MG63 (cell line): ENCODE measurements around the gene NCAPG2. TPM values are rescaled to one million over a fixed set of nuclear protein-coding genes. Genes with fewer than 3 reads are reported as not detected.
"Not testable (repeated sequence)": the region's sequence is repeated elsewhere in the genome, so short reads cannot be mapped to it uniquely, and the experiment has no call there.

Experiments used
- DNase-seq: peaks from one replicate; pipeline ENCODE4 v3.0.0-alpha.2; 2020
- H3K27me3 ChIP-seq: fragments of 250-450 bp; sonication (Bioruptor Pico); 2 replicates; pipeline ENCODE4 v1.5.1; 2020; ENCODE audit warnings: mild to moderate bottlenecking, moderate library complexity
- H3K36me3 ChIP-seq: fragments of 250-450 bp; sonication (Bioruptor Pico); 2 replicates; pipeline ENCODE4 v1.5.1; 2020; ENCODE audit warnings: mild to moderate bottlenecking, moderate library complexity
- H3K4me3 ChIP-seq: fragments of 250-450 bp; sonication (Bioruptor Pico); 2 replicates; pipeline ENCODE4 v1.5.1; 2020; ENCODE audit warnings: mild to moderate bottlenecking, moderate library complexity
- H3K9me3 ChIP-seq: fragments of 250-450 bp; sonication (Bioruptor Pico); 2 replicates; pipeline ENCODE4 v1.5.1; 2020; ENCODE audit warnings: mild to moderate bottlenecking, moderate library complexity
- total RNA-seq: library from RNA; depleted of rRNA; stranded (reverse); fragments of >200 nt; shearing (Covaris generic); gene quantifications from 2 replicates; pipeline ENCODE4 v1.2.3, GENCODE V29; 2014; ENCODE audit warnings: low replicate concordance

Gene NCAPG2
- total RNA-seq, 1 experiment from 2014 or later = 13.8 TPM

- Histone ChIP-seq H3K36me3 (no peaks in the 10 kb centered on the region), H3K9me3 (no peaks in the 10 kb centered on the region), H3K4me3 (no peak overlapping the region), H3K27me3 (no peaks in the 10 kb centered on the region)
- DNase-seq = no peak
Measured at GRCh38 chr7:158726277-158726807, 21.7 kb upstream of the NCAPG2 start.

- DNase-seq = no peak
- Histone ChIP-seq H3K27me3 (no peaks in the 10 kb centered on the region), H3K9me3 (no peaks in the 10 kb centered on the region), H3K4me3 (no peak overlapping the region), H3K36me3 (no peaks in the 10 kb centered on the region)
Measured at GRCh38 chr7:158725506-158725800, 20.8 kb upstream of the NCAPG2 start.

GRCh38 chr7:158724658-158725505, 20.3 kb upstream of the NCAPG2 start:
- no peak for DNase-seq

GRCh38 chr7:158723714-158724385, 19.2 kb upstream of the NCAPG2 start:
- DNase-seq = no peak
- H3K27me3 ChIP-seq = no peaks in the 10 kb centered on the region
- no peak overlapping the region for H3K4me3 ChIP-seq
- no peaks in the 10 kb centered on the region for H3K9me3 ChIP-seq
- no peaks in the 10 kb centered on the region for H3K36me3 ChIP-seq

More at GRCh38 chr7:158724658-158725505, 20.3 kb upstream of the NCAPG2 start:
- no peaks in the 10 kb centered on the region for H3K36me3 ChIP-seq
- no peak overlapping the region for H3K4me3 ChIP-seq
- H3K27me3 ChIP-seq = no peaks in the 10 kb centered on the region
- H3K9me3 ChIP-seq = no peaks in the 10 kb centered on the region

- Histone ChIP-seq H3K27me3 (no peaks in the 10 kb centered on the region), H3K9me3 (no peaks in the 10 kb centered on the region), H3K4me3 (no peak overlapping the region), H3K36me3 (no peaks in the 10 kb centered on the region)
- DNase-seq = no peak
Measured at GRCh38 chr7:158723266-158723665, 18.7 kb upstream of the NCAPG2 start.

GRCh38 chr7:158722574-158723237, 18.1 kb upstream of the NCAPG2 start:
- H3K36me3 ChIP-seq = no peaks in the 10 kb centered on the region
- no peak for DNase-seq
- H3K9me3 ChIP-seq = no peaks in the 10 kb centered on the region
- no peaks in the 10 kb centered on the region for H3K27me3 ChIP-seq
- no peak overlapping the region for H3K4me3 ChIP-seq

- H3K4me3 ChIP-seq = no peak overlapping the region
- no peaks in the 10 kb centered on the region for H3K36me3 ChIP-seq
- no peak for DNase-seq
- no peaks in the 10 kb centered on the region for H3K9me3 ChIP-seq
- no peaks in the 10 kb centered on the region for H3K27me3 ChIP-seq
Measured at GRCh38 chr7:158720112-158720511, 15.5 kb upstream of the NCAPG2 start.

- no peak for DNase-seq
- no peaks in the 10 kb centered on the region for H3K9me3 ChIP-seq
- H3K4me3 ChIP-seq = no peak overlapping the region
- no peaks in the 10 kb centered on the region for H3K36me3 ChIP-seq
- no peaks in the 10 kb centered on the region for H3K27me3 ChIP-seq
Measured at GRCh38 chr7:158716802-158717201, 12.2 kb upstream of the NCAPG2 start.

GRCh38 chr7:158710651-158711102, 6.1 kb upstream of the NCAPG2 start:
- no peaks in the 10 kb centered on the region for H3K36me3 ChIP-seq
- H3K4me3 ChIP-seq = no peak overlapping the region
- peak; percentile 14 for DNase-seq

GRCh38 chr7:158707610-158708009, 3.0 kb upstream of the NCAPG2 start:
- no peaks in the 10 kb centered on the region for H3K9me3 ChIP-seq
- no peaks in the 10 kb centered on the region for H3K27me3 ChIP-seq
- no peaks in the 10 kb centered on the region for H3K36me3 ChIP-seq
- no peak overlapping the region for H3K4me3 ChIP-seq
- DNase-seq = no peak

More at GRCh38 chr7:158710651-158711102, 6.1 kb upstream of the NCAPG2 start:
- Histone ChIP-seq H3K27me3 (no peaks in the 10 kb centered on the region), H3K9me3 (no peaks in the 10 kb centered on the region)

GRCh38 chr7:158706710-158707590, 2.3 kb upstream of the NCAPG2 start:
- Histone ChIP-seq H3K36me3 (peaks cover 2% of the 10 kb centered on the region; the same call in 1 of the 2 replicates), H3K9me3 (no peaks in the 10 kb centered on the region), H3K27me3 (no peaks in the 10 kb centered on the region), H3K4me3 (no peak overlapping the region)
- no peak for DNase-seq

- H3K9me3 ChIP-seq = no peaks in the 10 kb centered on the region
- H3K27me3 ChIP-seq = no peaks in the 10 kb centered on the region
- no peak for DNase-seq
- H3K36me3 ChIP-seq = peaks cover 8% of the 10 kb centered on the region
- no peak overlapping the region for H3K4me3 ChIP-seq
Measured at GRCh38 chr7:158706273-158706704, 1.7 kb upstream of the NCAPG2 start.

GRCh38 chr7:158705234-158705850, 738 bp upstream of the NCAPG2 start:
- H3K27me3 ChIP-seq = no peaks in the 10 kb centered on the region
- no peak for DNase-seq

GRCh38 chr7:158703679-158704523, 703 bp downstream of the NCAPG2 start:
- peaks cover 17% of the 10 kb centered on the region for H3K36me3 ChIP-seq
- DNase-seq, H3K27me3 ChIP-seq, H3K9me3 ChIP-seq: not testable (repeated sequence)
- peak overlapping the region; percentile 87 for H3K4me3 ChIP-seq

More at GRCh38 chr7:158705234-158705850, 738 bp upstream of the NCAPG2 start:
- Histone ChIP-seq H3K4me3 (peak overlapping the region; percentile 87), H3K36me3 (peaks cover 15% of the 10 kb centered on the region), H3K9me3 (no peaks in the 10 kb centered on the region)

- H3K27me3 ChIP-seq = no peaks in the 10 kb centered on the region
- DNase-seq = no peak
- no peak overlapping the region for H3K4me3 ChIP-seq
- peaks cover 24% of the 10 kb centered on the region for H3K36me3 ChIP-seq
- no peaks in the 10 kb centered on the region for H3K9me3 ChIP-seq
Measured at GRCh38 chr7:158702944-158703343, 1.7 kb downstream of the NCAPG2 start.
